ENCODE results near the gene GLYR1. TPM values are rescaled to one million over a fixed set of nuclear protein-coding genes. Genes with fewer than 3 reads are reported as not detected.
A peak's percentile ranks its signal among the peaks of the same experiment; 100 is the strongest.

The GLYR1 gene
- polyA plus RNA-seq, 1 donor (not counting 4 experiments of a cell fraction or from before 2014, with no cell fraction given) = 42.6 TPM

- no peak overlapping the region for H3K27ac ChIP-seq (ENCODE audit: control insufficient read depth, insufficient read depth, low read length)
- TF ChIP-seq CTCF (optimal IDR thresholded peaks at IDR 0.05 in 1 of 3, IDR thresholded peaks at IDR 0.05 in 1 of 3, conservative IDR thresholded peaks at IDR 0.05 in 1 of 3; ENCODE audit: extremely low read depth in 1 of 3, insufficient read depth in 2 of 3, low read length in 3 of 3) = no peak
- no peak for TF ChIP-seq EZH2 (IDR thresholded peaks at IDR 0.05; ENCODE audit: low read length)
- peaks cover 3% of the 10 kb centered on the region for H3K79me2 ChIP-seq (ENCODE audit: control insufficient read depth, insufficient read depth, low read length)
- no peak overlapping the region for H3K9ac ChIP-seq (ENCODE audit: control insufficient read depth, extremely low read depth, insufficient read depth, low read length)
- no peak overlapping the region for H3K4me3 ChIP-seq (ENCODE audit: control insufficient read depth in 2 of 3, extremely low read depth in 1 of 3, insufficient read depth in 2 of 3, low read depth in 1 of 3, low read length in 3 of 3)
- no peak overlapping the region for H3K4me2 ChIP-seq (ENCODE audit: control insufficient read depth, extremely low read depth, insufficient read depth, low read depth, low read length)
- dilution Hi-C loops (cut with MboI; ENCODE audit: extremely low pct_ligation_motif_present, low sequenced_read_pairs) = no loop called here
- H3K36me3 ChIP-seq (ENCODE audit: control insufficient read depth in 2 of 2, extremely low read depth in 1 of 2, insufficient read depth in 2 of 2, low read length in 2 of 2) = no peaks in the 10 kb centered on the region
- DNase-seq (ENCODE audit: low read depth, low spot score) (no peak), FAIRE-seq (no peak)
- H3K9me1 ChIP-seq (ENCODE audit: control insufficient read depth, extremely low read depth, insufficient read depth, low read length) = no peaks in the 10 kb centered on the region
- no peaks in the 10 kb centered on the region for H3K27me3 ChIP-seq (ENCODE audit: control insufficient read depth, extremely low read depth, insufficient read depth, low read length)
- H4K20me1 ChIP-seq (ENCODE audit: control insufficient read depth, extremely low read depth, insufficient read depth, low read length) = no peaks in the 10 kb centered on the region
- H3K4me1 ChIP-seq (ENCODE audit: control insufficient read depth, extremely low read depth, insufficient read depth, low read length) = peaks cover 6% of the 10 kb centered on the region
- H2AFZ ChIP-seq (ENCODE audit: control insufficient read depth, low read length) = no peak overlapping the region
- no peaks in the 10 kb centered on the region for H3K9me3 ChIP-seq (ENCODE audit: control insufficient read depth, low read depth, low read length)
Observed at GRCh38 chr16:4771646-4772045, 75.4 kb downstream of the GLYR1 start.

GRCh38 chr16:4769306-4769638 lies 77.8 kb downstream of the GLYR1 start:
- DNase-seq (ENCODE audit: low read depth, low spot score) (no peak), FAIRE-seq (no peak)
- H3K4me1 ChIP-seq (ENCODE audit: control insufficient read depth, extremely low read depth, insufficient read depth, low read length) = peaks cover 13% of the 10 kb centered on the region
- H4K20me1 ChIP-seq (ENCODE audit: control insufficient read depth, extremely low read depth, insufficient read depth, low read length) = no peaks in the 10 kb centered on the region
- H2AFZ ChIP-seq (ENCODE audit: control insufficient read depth, low read length) = peak overlapping the region; percentile 74
- H3K9me1 ChIP-seq (ENCODE audit: control insufficient read depth, extremely low read depth, insufficient read depth, low read length) = no peaks in the 10 kb centered on the region
- no peak overlapping the region for H3K9ac ChIP-seq (ENCODE audit: control insufficient read depth, extremely low read depth, insufficient read depth, low read length)
- H3K27ac ChIP-seq (ENCODE audit: control insufficient read depth, insufficient read depth, low read length) = no peak overlapping the region
- peaks cover 21% of the 10 kb centered on the region for H3K79me2 ChIP-seq (ENCODE audit: control insufficient read depth, insufficient read depth, low read length)
- dilution Hi-C loops (cut with MboI; ENCODE audit: extremely low pct_ligation_motif_present, low sequenced_read_pairs) = no loop called here
- peaks cover 6 to 7% of the 10 kb centered on the region in 2 experiments for H3K36me3 ChIP-seq (ENCODE audit: control insufficient read depth in 2 of 2, extremely low read depth in 1 of 2, insufficient read depth in 2 of 2, low read length in 2 of 2)
- H3K4me3 ChIP-seq (ENCODE audit: control insufficient read depth in 2 of 3, extremely low read depth in 1 of 3, insufficient read depth in 2 of 3, low read depth in 1 of 3, low read length in 3 of 3) = peak overlapping the region in 1 of 3 experiments; percentile 69
- no peaks in the 10 kb centered on the region for H3K27me3 ChIP-seq (ENCODE audit: control insufficient read depth, extremely low read depth, insufficient read depth, low read length)
- H3K4me2 ChIP-seq (ENCODE audit: control insufficient read depth, extremely low read depth, insufficient read depth, low read depth, low read length) = peak overlapping the region; percentile 97
- TF ChIP-seq CTCF (optimal IDR thresholded peaks at IDR 0.05 in 1 of 3, IDR thresholded peaks at IDR 0.05 in 1 of 3, conservative IDR thresholded peaks at IDR 0.05 in 1 of 3; ENCODE audit: extremely low read depth in 1 of 3, insufficient read depth in 2 of 3, low read length in 3 of 3) = no peak
- TF ChIP-seq EZH2 (IDR thresholded peaks at IDR 0.05; ENCODE audit: low read length) = no peak
- H3K9me3 ChIP-seq (ENCODE audit: control insufficient read depth, low read depth, low read length) = no peaks in the 10 kb centered on the region
